Gastrocnemius medialis (tissue), 4 donors: Measurements from ENCODE around the gene PRDX3.

Experiments
- POLR2A ChIP-seq, 2 donors: fragments of 450-650 bp; IDR thresholded peaks; one replicate each; pipeline ENCODE4 v1.6.1; 2017; ENCODE audit warnings: antibody characterized with exemption in 2 of 2, mild to moderate bottlenecking in 2 of 2, moderate library complexity in 2 of 2
- TF ChIP-seq, protein P1 (sequence below), 5 experiments: fragments of 450-650 bp in 3 of 5; fragments of 200-600 bp in 2 of 5; sonication (generic) in 2 of 5; IDR thresholded peaks in 4 of 5; conservative IDR thresholded peaks in 1 of 5; 1 replicate in 4 of 5; 2 replicates in 1 of 5; pipeline ENCODE4 v1.5.1; 2016 to 2019; ENCODE audit warnings: antibody characterized with exemption in 5 of 5, mild to moderate bottlenecking in 3 of 5, moderate library complexity in 3 of 5

DNA sequence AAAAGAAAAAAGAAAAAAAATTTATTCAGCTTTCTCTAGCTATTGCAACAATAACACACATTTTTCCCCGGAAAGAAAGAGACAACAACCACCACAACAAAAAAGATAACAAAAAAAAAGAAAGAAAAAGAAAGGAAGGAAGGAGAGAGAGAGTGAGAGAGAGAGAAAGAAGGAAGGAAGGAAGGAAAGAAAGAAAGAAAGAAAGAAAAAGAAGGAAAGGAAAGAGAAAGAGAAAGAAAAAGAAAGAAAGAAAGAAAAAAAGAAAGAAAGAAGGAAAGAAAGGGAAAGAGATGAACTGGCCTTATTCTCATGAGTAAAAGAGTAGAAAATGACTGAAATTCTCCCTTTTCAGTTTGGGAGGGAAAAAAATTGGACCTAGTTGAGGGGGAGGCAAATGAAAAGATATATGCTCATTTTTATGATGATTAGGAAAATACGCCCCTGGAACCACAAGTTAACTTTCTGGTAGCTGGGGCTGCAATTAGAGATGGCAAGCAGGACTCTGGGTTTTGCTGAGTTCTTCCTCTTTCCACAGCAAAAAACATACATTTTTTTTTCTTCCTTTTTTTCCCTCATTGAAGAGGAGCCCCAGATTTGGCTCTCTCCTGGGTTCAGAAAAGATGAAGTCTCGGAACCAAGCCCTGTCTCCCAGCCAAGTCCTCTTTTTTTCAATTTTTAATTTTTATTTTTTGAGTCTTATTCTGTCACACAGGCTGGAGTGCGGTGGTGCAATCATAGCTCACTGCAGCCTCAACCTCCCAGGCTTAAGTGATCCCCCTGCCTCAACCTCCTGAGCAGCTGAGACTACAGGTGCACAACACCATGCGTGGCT, 12.6 kb upstream of the PRDX3 start:
- TF ChIP-seq, protein P1, sequence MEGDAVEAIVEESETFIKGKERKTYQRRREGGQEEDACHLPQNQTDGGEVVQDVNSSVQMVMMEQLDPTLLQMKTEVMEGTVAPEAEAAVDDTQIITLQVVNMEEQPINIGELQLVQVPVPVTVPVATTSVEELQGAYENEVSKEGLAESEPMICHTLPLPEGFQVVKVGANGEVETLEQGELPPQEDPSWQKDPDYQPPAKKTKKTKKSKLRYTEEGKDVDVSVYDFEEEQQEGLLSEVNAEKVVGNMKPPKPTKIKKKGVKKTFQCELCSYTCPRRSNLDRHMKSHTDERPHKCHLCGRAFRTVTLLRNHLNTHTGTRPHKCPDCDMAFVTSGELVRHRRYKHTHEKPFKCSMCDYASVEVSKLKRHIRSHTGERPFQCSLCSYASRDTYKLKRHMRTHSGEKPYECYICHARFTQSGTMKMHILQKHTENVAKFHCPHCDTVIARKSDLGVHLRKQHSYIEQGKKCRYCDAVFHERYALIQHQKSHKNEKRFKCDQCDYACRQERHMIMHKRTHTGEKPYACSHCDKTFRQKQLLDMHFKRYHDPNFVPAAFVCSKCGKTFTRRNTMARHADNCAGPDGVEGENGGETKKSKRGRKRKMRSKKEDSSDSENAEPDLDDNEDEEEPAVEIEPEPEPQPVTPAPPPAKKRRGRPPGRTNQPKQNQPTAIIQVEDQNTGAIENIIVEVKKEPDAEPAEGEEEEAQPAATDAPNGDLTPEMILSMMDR (IDR thresholded peaks at IDR 0.05 in 4 of 5, conservative IDR thresholded peaks at IDR 0.05 in 1 of 5), result no peak
- no peak for TF ChIP-seq POLR2A (IDR thresholded peaks at IDR 0.05)
